ENCODE data around the gene CERT1.
A peak's percentile ranks its signal among the peaks of the same experiment; 100 is the strongest.

CERT1 gene

GRCh38 chr5:75363111-75363510, 148.3 kb downstream of the CERT1 start:
- no peak overlapping the region for H2BK5ac ChIP-seq (ENCODE audit: low read depth, low read length, poor library complexity, severe bottlenecking)
- no peak overlapping the region for H2AFZ ChIP-seq (ENCODE audit: low read depth, low read length)
- H3K4me2 ChIP-seq (ENCODE audit: low read length, poor library complexity, severe bottlenecking): no peak overlapping the region
- H2BK12ac ChIP-seq (ENCODE audit: low read length in 2 of 2): no peak overlapping the region
- H3K9me3 ChIP-seq (ENCODE audit: control insufficient read depth, low read length): no peaks in the 10 kb centered on the region
- no peak overlapping the region for H3K9ac ChIP-seq (ENCODE audit: low read length)
- H2AK5ac ChIP-seq (ENCODE audit: low read length, severe bottlenecking): no peak overlapping the region
- DNase-seq: no peak
- peaks cover 6% of the 10 kb centered on the region for H3K4me1 ChIP-seq (ENCODE audit: control insufficient read depth, insufficient read depth, low read depth, low read length)
- no peak overlapping the region for H4K91ac ChIP-seq (ENCODE audit: low read length)
- H3K4ac ChIP-seq (ENCODE audit: low read depth in 1 of 2, low read length in 2 of 2): no peak overlapping the region
- no peak overlapping the region for H3K27ac ChIP-seq (ENCODE audit: low read length, poor library complexity, severe bottlenecking)
- no peaks in the 10 kb centered on the region for H3K27me3 ChIP-seq (ENCODE audit: control insufficient read depth in 1 of 2, insufficient read depth in 1 of 2, low read length in 2 of 2)
- no peak overlapping the region for H3K14ac ChIP-seq (ENCODE audit: low read length in 2 of 2)
- H3K23ac ChIP-seq (ENCODE audit: low read length in 2 of 2): no peak overlapping the region
- H3K36me3 ChIP-seq (ENCODE audit: control insufficient read depth in 1 of 2, insufficient read depth in 2 of 2, low read depth in 1 of 2, low read length in 2 of 2): peaks cover 13 to 51% of the 10 kb centered on the region in 2 experiments
- no peak overlapping the region for H2BK120ac ChIP-seq (ENCODE audit: low read depth, low read length)
- H2BK15ac ChIP-seq (ENCODE audit: low read depth, poor library complexity, severe bottlenecking): no peak overlapping the region
- 94% methylated on average over 5 of the region's 5 CpGs for WGBS
- H4K8ac ChIP-seq (ENCODE audit: low read length): no peak overlapping the region
- H3K18ac ChIP-seq (ENCODE audit: low read depth in 1 of 2, low read length in 2 of 2): no peak overlapping the region
- H3K4me3 ChIP-seq (ENCODE audit: insufficient read depth in 1 of 2, low read depth in 1 of 2, low read length in 2 of 2): no peak overlapping the region
- H3K79me1 ChIP-seq (replicated peaks; ENCODE audit: low read length, poor library complexity, severe bottlenecking): peaks cover 6% of the 10 kb centered on the region

DNA sequence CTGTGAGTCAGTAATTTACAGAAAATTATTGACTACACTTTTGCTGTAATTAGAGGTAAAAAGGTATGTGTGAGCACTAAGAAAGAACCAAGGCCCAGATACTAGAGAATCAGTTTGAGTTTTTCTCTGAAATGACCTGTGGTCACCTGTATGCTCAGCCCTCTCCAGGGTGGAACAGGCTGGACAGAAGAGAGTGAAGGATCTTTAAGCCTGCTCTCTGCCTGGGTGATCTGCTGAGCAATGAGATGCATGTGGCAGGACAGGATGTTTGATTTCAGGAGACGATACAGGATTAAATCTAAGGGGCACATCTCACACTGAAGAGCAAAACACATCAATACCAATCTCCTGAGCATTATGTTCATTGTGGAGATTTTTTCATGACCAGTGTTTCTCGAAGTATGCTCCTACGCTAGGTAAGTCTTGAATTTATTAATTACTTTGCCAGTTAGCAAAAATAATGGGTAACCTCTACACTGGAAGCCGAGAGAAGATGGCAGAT, 148.9 kb downstream of the CERT1 start:
- Histone ChIP-seq H2BK5ac (ENCODE audit: low read depth, low read length, poor library complexity, severe bottlenecking) (no peak overlapping the region), H3K14ac (ENCODE audit: low read length in 2 of 2) (no peak overlapping the region)
- 100% methylated on average over 2 of the region's 4 CpGs for WGBS

GRCh38 chr5:75361310-75361709, 150.1 kb downstream of the CERT1 start:
- Histone ChIP-seq H3K4me1 (ENCODE audit: control insufficient read depth, insufficient read depth, low read depth, low read length) (peaks cover 6% of the 10 kb centered on the region), H2BK120ac (ENCODE audit: low read depth, low read length) (no peak overlapping the region), H2BK5ac (ENCODE audit: low read depth, low read length, poor library complexity, severe bottlenecking) (no peak overlapping the region), H3K9me3 (ENCODE audit: control insufficient read depth, low read length) (no peaks in the 10 kb centered on the region), H3K14ac (ENCODE audit: low read length in 2 of 2) (no peak overlapping the region), H2AFZ (ENCODE audit: low read depth, low read length) (no peak overlapping the region), H3K27me3 (ENCODE audit: control insufficient read depth in 1 of 2, insufficient read depth in 1 of 2, low read length in 2 of 2) (no peaks in the 10 kb centered on the region), H3K79me1 (replicated peaks; ENCODE audit: low read length, poor library complexity, severe bottlenecking) (peaks cover 11% of the 10 kb centered on the region), H3K18ac (ENCODE audit: low read depth in 1 of 2, low read length in 2 of 2) (no peak overlapping the region), H4K91ac (ENCODE audit: low read length) (no peak overlapping the region), H3K4me3 (ENCODE audit: insufficient read depth in 1 of 2, low read depth in 1 of 2, low read length in 2 of 2) (no peak overlapping the region), H2BK15ac (ENCODE audit: low read depth, poor library complexity, severe bottlenecking) (no peak overlapping the region), H3K23ac (ENCODE audit: low read length in 2 of 2) (no peak overlapping the region), H3K9ac (ENCODE audit: low read length) (no peak overlapping the region), H3K27ac (ENCODE audit: low read length, poor library complexity, severe bottlenecking) (peak overlapping the region; percentile 23), H4K8ac (ENCODE audit: low read length) (no peak overlapping the region), H3K4ac (ENCODE audit: low read depth in 1 of 2, low read length in 2 of 2) (no peak overlapping the region), H2AK5ac (ENCODE audit: low read length, severe bottlenecking) (no peak overlapping the region), H3K4me2 (ENCODE audit: low read length, poor library complexity, severe bottlenecking) (no peak overlapping the region), H3K36me3 (ENCODE audit: control insufficient read depth in 1 of 2, insufficient read depth in 2 of 2, low read depth in 1 of 2, low read length in 2 of 2) (peaks cover 19 to 69% of the 10 kb centered on the region in 2 experiments), H2BK12ac (ENCODE audit: low read length in 2 of 2) (no peak overlapping the region)
- 93% methylated on average over 2 of the region's 4 CpGs for WGBS
- DNase-seq: no peak

More for the DNA sequence above, 148.9 kb downstream of the CERT1 start:
- peaks cover 8% of the 10 kb centered on the region for H3K79me1 ChIP-seq (replicated peaks; ENCODE audit: low read length, poor library complexity, severe bottlenecking)
- no peak overlapping the region for H2AFZ ChIP-seq (ENCODE audit: low read depth, low read length)
- no peak for DNase-seq
- no peak overlapping the region for H3K9ac ChIP-seq (ENCODE audit: low read length)
- H4K8ac ChIP-seq (ENCODE audit: low read length): no peak overlapping the region
- H2AK5ac ChIP-seq (ENCODE audit: low read length, severe bottlenecking): no peak overlapping the region
- peaks cover 15 to 57% of the 10 kb centered on the region in 2 experiments for H3K36me3 ChIP-seq (ENCODE audit: control insufficient read depth in 1 of 2, insufficient read depth in 2 of 2, low read depth in 1 of 2, low read length in 2 of 2)
- H3K18ac ChIP-seq (ENCODE audit: low read depth in 1 of 2, low read length in 2 of 2): no peak overlapping the region
- no peak overlapping the region for H3K4me2 ChIP-seq (ENCODE audit: low read length, poor library complexity, severe bottlenecking)
- H4K91ac ChIP-seq (ENCODE audit: low read length): no peak overlapping the region
- H3K4ac ChIP-seq (ENCODE audit: low read depth in 1 of 2, low read length in 2 of 2): no peak overlapping the region
- no peak overlapping the region for H2BK12ac ChIP-seq (ENCODE audit: low read length in 2 of 2)
- no peak overlapping the region for H3K4me3 ChIP-seq (ENCODE audit: insufficient read depth in 1 of 2, low read depth in 1 of 2, low read length in 2 of 2)
- no peaks in the 10 kb centered on the region for H3K27me3 ChIP-seq (ENCODE audit: control insufficient read depth in 1 of 2, insufficient read depth in 1 of 2, low read length in 2 of 2)
- H3K27ac ChIP-seq (ENCODE audit: low read length, poor library complexity, severe bottlenecking): no peak overlapping the region
- H3K4me1 ChIP-seq (ENCODE audit: control insufficient read depth, insufficient read depth, low read depth, low read length): peaks cover 6% of the 10 kb centered on the region
- H3K9me3 ChIP-seq (ENCODE audit: control insufficient read depth, low read length): no peaks in the 10 kb centered on the region
- no peak overlapping the region for H2BK120ac ChIP-seq (ENCODE audit: low read depth, low read length)
- H2BK15ac ChIP-seq (ENCODE audit: low read depth, poor library complexity, severe bottlenecking): no peak overlapping the region
- H3K23ac ChIP-seq (ENCODE audit: low read length in 2 of 2): no peak overlapping the region

DNA sequence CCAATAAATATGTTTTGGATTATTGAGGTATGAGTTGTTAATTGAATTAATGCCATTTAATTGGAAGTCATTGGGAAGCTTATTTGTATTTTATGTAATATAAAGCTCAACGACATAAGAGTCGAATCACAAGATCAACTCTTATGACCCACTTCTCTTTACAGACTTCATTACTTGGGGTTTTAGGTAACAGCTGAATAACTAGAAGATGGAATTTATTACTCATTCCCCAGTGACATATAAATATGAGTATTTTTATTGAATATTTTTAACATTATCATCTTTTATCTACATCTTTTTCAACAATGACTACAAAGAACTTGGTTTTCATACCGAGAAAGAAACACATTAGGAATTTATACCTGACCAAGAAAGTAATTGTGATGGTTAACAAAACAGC, 153.3 kb downstream of the CERT1 start:
- Histone ChIP-seq H4K91ac (ENCODE audit: low read length) (no peak overlapping the region), H2AK5ac (ENCODE audit: low read length, severe bottlenecking) (no peak overlapping the region), H3K4ac (ENCODE audit: low read depth in 1 of 2, low read length in 2 of 2) (no peak overlapping the region), H3K36me3 (ENCODE audit: control insufficient read depth in 1 of 2, insufficient read depth in 2 of 2, low read depth in 1 of 2, low read length in 2 of 2) (peaks cover 26 to 99% of the 10 kb centered on the region in 2 experiments), H3K14ac (ENCODE audit: low read length in 2 of 2) (no peak overlapping the region), H3K27me3 (ENCODE audit: control insufficient read depth in 1 of 2, insufficient read depth in 1 of 2, low read length in 2 of 2) (no peaks in the 10 kb centered on the region), H2BK15ac (ENCODE audit: low read depth, poor library complexity, severe bottlenecking) (no peak overlapping the region), H3K4me1 (ENCODE audit: control insufficient read depth, insufficient read depth, low read depth, low read length) (peaks cover 2% of the 10 kb centered on the region), H2BK5ac (ENCODE audit: low read depth, low read length, poor library complexity, severe bottlenecking) (no peak overlapping the region), H3K18ac (ENCODE audit: low read depth in 1 of 2, low read length in 2 of 2) (no peak overlapping the region), H2BK12ac (ENCODE audit: low read length in 2 of 2) (no peak overlapping the region), H3K79me1 (replicated peaks; ENCODE audit: low read length, poor library complexity, severe bottlenecking) (peaks cover 11% of the 10 kb centered on the region), H3K4me3 (ENCODE audit: insufficient read depth in 1 of 2, low read depth in 1 of 2, low read length in 2 of 2) (no peak overlapping the region), H3K4me2 (ENCODE audit: low read length, poor library complexity, severe bottlenecking) (no peak overlapping the region), H3K9me3 (ENCODE audit: control insufficient read depth, low read length) (no peaks in the 10 kb centered on the region), H2AFZ (ENCODE audit: low read depth, low read length) (no peak overlapping the region), H3K23ac (ENCODE audit: low read length in 2 of 2) (no peak overlapping the region), H3K9ac (ENCODE audit: low read length) (no peak overlapping the region), H3K27ac (ENCODE audit: low read length, poor library complexity, severe bottlenecking) (no peak overlapping the region), H2BK120ac (ENCODE audit: low read depth, low read length) (no peak overlapping the region), H4K8ac (ENCODE audit: low read length) (no peak overlapping the region)
- WGBS: no CpG with 5 or more reads among the region's 3 CpGs
- no peak for DNase-seq
